Measurements from ENCODE around the gene SELENOP. TPM values are rescaled to one million over a fixed set of nuclear protein-coding genes. Genes with fewer than 3 reads are reported as not detected.
A peak's percentile ranks its signal among the peaks of the same experiment; 100 is the strongest.

SELENOP gene
- total and polyA plus RNA-seq, 2 of the 13 experiments (the other 11 are each of a cell fraction or from before 2014, with no cell fraction given), result 1,895 to 2,083 TPM

- no peak for TF ChIP-seq E2F1 (CRISPR knock-in tag; IDR thresholded peaks at IDR 0.05)
- TF ChIP-seq ZBTB7B (CRISPR knock-in tag; IDR thresholded peaks at IDR 0.05), result no peak
- TF ChIP-seq RAD21 (CRISPR knock-in tag; IDR thresholded peaks at IDR 0.05), result no peak
- TF ChIP-seq MIXL1 (CRISPR knock-in tag; IDR thresholded peaks at IDR 0.05), result peak; percentile 43; the same call in 1 of the 2 replicates
- TF ChIP-seq ZNF766 (CRISPR knock-in tag; IDR thresholded peaks at IDR 0.05; ENCODE audit: borderline replicate concordance), result no peak; the same call in 1 of the 2 replicates
- no peak for TF ChIP-seq HNRNPUL1 (IDR thresholded peaks at IDR 0.05; ENCODE audit: low read depth, low read length)
- no peak for TF ChIP-seq ZSCAN31 (CRISPR knock-in tag; IDR thresholded peaks at IDR 0.05; ENCODE audit: low read depth)
- no peak for TF ChIP-seq GRHL1 (CRISPR knock-in tag; conservative IDR thresholded peaks at IDR 0.05)
- no peak for TF ChIP-seq CHD2 (IDR thresholded peaks at IDR 0.05; ENCODE audit: low read depth, low read length)
- no peak for TF ChIP-seq ZNF263 (CRISPR knock-in tag; IDR thresholded peaks at IDR 0.05)
- TF ChIP-seq CCDC6 (CRISPR knock-in tag; IDR thresholded peaks at IDR 0.05), result 0 out of 2 replicates have a peak, but pooled peaks have one; percentile 31
- no peak for TF ChIP-seq ZNF552 (CRISPR knock-in tag; IDR thresholded peaks at IDR 0.05; ENCODE audit: borderline replicate concordance)
- no peak for TF ChIP-seq U2AF1 (optimal IDR thresholded peaks at IDR 0.05; ENCODE audit: low read depth, low read length)
- no peak for TF ChIP-seq ATF5 (CRISPR knock-in tag; IDR thresholded peaks at IDR 0.05; ENCODE audit: low read depth)
- no peak for TF ChIP-seq KLF11 (CRISPR knock-in tag; IDR thresholded peaks at IDR 0.05)
- no peak for TF ChIP-seq ZNF816 (CRISPR knock-in tag; IDR thresholded peaks at IDR 0.05; ENCODE audit: borderline replicate concordance)
- no peak for TF ChIP-seq MTA1 (CRISPR knock-in tag; IDR thresholded peaks at IDR 0.05; ENCODE audit: borderline replicate concordance)
- no peak for TF ChIP-seq ZNF513 (CRISPR knock-in tag; conservative IDR thresholded peaks at IDR 0.05)
- TF ChIP-seq TAF1 (CRISPR knock-in tag; IDR thresholded peaks at IDR 0.05), result no peak
- TF ChIP-seq ZNF839 (CRISPR knock-in tag; IDR thresholded peaks at IDR 0.05; ENCODE audit: borderline replicate concordance), result no peak
- TF ChIP-seq SYNCRIP (IDR thresholded peaks at IDR 0.05; ENCODE audit: insufficient read depth, low read depth, low read length), result no peak
- TF ChIP-seq NFE2L1 (CRISPR knock-in tag; IDR thresholded peaks at IDR 0.05; ENCODE audit: borderline replicate concordance), result no peak
- no peak for TF ChIP-seq JUNB (CRISPR knock-in tag; IDR thresholded peaks at IDR 0.05; ENCODE audit: borderline replicate concordance)
- TF ChIP-seq POLR2G (IDR thresholded peaks at IDR 0.05; ENCODE audit: low read depth, low read length), result peak; percentile 62
Measured at GRCh38 chr5:42799668-42800114, 12.0 kb downstream of the SELENOP start (continued).
